Stimulated activated CD8-positive, alpha-beta memory T cell treated with anti-CD3 and anti-CD28 coated beads, Interleukin-12 subunit alpha, Interleukin-12 subunit beta, amount 100 ng/mL, for 4 hours (primary cell): ENCODE results near the gene NCMAP.

ENCODE experiments used
- DNase-seq: peaks from one replicate; pipeline ENCODE4 v3.0.0-alpha.2; 2020; ENCODE audit warnings: low read depth

The NCMAP gene

GRCh38 chr1:24622218-24622617 lies 66.3 kb downstream of the NCMAP start:
- DNase-seq: no peak

- DNase-seq: no peak
These were observed 76.9 kb downstream of the NCMAP start for GRCh38 chr1:24632832-24633175.

- no peak for DNase-seq
These were observed 79.4 kb downstream of the NCMAP start for GRCh38 chr1:24635195-24635843.

- DNase-seq: no peak
These were observed 80.9 kb downstream of the NCMAP start for GRCh38 chr1:24636661-24637357.

GRCh38 chr1:24639094-24639493 lies 83.2 kb downstream of the NCMAP start:
- DNase-seq: no peak

GRCh38 chr1:24639881-24640280 lies 84.0 kb downstream of the NCMAP start:
- no peak for DNase-seq

- DNase-seq: no peak
These were observed 84.4 kb downstream of the NCMAP start for GRCh38 chr1:24640288-24640687.

GRCh38 chr1:24641646-24642151 lies 85.8 kb downstream of the NCMAP start:
- DNase-seq: peak; percentile 6

GRCh38 chr1:24642481-24643362 lies 86.8 kb downstream of the NCMAP start, which contains the start of gene SRRM1:
Gene SRRM1 (plus strand): TSS chr1:24643302. CDS start chr1:24643327, 25 bp downstream.
- peak; percentile 96 for DNase-seq

- no peak for DNase-seq
These were observed 87.6 kb downstream of the NCMAP start for GRCh38 chr1:24643363-24644099.

- DNase-seq: no peak
These were observed 88.2 kb downstream of the NCMAP start for GRCh38 chr1:24644100-24644384.

- no peak for DNase-seq
These were observed 93.0 kb downstream of the NCMAP start for GRCh38 chr1:24648919-24649318.

GRCh38 chr1:24652382-24652781 lies 96.5 kb downstream of the NCMAP start:
- no peak for DNase-seq

GRCh38 chr1:24654010-24654409 lies 98.1 kb downstream of the NCMAP start:
- no peak for DNase-seq

- DNase-seq: no peak
These were observed 100.2 kb downstream of the NCMAP start for GRCh38 chr1:24656046-24656445.

GRCh38 chr1:24657781-24658180 lies 101.9 kb downstream of the NCMAP start:
- no peak for DNase-seq
